GM18511 (cell line): ENCODE data around the gene YJU2.
"Not testable (repeated sequence)": the region's sequence is repeated elsewhere in the genome, so short reads cannot be mapped to it uniquely, and the experiment has no call there.

ENCODE experiments used
- ATAC-seq: cut with Tn5 transposase; IDR thresholded peaks from one replicate; pipeline ENCODE4 v1.9.1; 2021; ENCODE audit warnings: mild to moderate bottlenecking, moderate library complexity; ENCODE audit not compliant: unreplicated experiment

YJU2 gene

GRCh38 chr19:4246767-4247593 lies at the start of gene YJU2:
Gene YJU2 (plus strand): TSS chr19:4247080. CDS start chr19:4247147, 67 bp downstream.
- peak; percentile 87 for ATAC-seq

DNA sequence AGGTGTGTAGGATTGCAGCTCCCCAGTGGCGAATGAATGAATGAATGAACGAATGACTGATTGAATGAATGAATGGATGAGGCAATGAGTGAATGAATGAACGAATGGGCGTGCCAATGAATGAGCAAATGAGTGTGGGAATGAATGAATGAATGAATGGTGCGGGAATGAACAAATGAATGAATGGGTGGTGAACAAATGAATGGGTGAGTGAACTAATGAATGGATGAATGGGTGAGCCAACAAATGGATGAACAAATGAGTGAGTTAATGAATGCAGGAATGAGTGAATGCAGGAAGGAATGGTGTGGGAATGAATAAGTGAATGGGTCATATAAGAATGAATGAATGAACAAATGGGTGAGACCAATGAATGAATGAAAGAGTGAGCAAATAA lies 49.7 kb upstream of the YJU2 start:
- no peak for ATAC-seq

GRCh38 chr19:4197625-4198466 lies 49.0 kb upstream of the YJU2 start:
- ATAC-seq, result no peak

DNA sequence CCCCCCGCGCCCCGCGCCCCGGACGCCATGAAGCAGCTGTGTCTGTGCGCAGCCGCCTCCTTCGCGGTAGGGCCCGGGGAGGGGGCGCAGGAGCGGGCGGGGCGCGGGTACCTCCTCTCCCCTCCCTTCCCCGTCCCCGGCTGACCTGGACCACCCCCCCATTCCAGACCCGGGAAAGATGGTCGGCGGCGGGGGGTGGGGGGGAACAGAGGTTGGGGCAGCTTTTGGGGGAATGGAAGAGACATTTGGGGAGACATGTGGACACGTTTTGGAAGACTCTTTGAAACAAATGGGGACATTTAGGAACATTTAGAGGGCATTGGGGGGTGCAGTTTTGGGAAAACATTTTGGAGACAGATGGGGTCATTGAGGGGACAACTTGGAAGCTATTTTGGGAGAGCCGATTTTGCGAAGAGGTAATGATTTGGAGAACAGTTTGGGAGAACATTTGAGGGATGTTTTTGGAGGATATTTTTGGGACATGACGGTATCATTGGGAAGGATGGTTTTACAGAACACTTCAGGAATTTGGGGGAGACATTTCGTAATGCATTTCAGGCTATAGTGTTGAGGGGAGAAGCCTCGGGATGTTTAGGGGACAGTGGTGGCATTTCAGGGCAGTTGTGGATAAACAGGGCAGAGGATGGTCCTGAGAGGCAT lies 48.3 kb upstream of the YJU2 start:
- no peak for ATAC-seq

GRCh38 chr19:4199699-4200293 lies 47.1 kb upstream of the YJU2 start:
- no peak for ATAC-seq

DNA sequence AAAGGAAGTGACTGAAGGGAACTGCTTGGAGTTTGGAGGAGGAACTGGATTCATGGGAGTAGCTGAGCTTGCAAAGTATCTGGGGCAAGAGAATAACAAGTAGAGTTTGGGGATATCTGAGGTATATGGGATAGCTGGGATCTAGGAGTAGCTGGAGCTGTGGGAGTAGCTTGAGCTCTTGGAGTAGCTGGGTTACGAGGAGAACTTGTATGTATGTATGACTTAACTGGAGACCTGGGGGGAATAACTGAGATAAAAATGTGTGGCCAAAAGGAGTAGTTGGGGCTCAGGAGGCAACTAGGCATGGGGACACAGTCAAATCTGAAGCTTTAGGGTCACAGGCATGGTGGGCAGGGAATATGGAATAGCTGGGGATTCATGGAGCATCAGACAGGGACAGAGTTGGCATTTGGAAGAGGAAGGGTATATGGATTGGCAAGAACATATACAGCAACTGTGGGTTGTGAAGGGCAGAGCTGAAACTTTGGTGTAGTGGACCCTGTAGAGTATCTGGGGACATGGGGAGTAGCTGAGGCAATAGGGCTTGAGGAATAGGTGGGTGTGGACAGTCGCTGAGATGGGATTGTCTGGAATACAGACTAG lies 45.8 kb upstream of the YJU2 start:
- no peak for ATAC-seq

GRCh38 chr19:4201798-4202197 lies 45.1 kb upstream of the YJU2 start:
- ATAC-seq, result no peak

GRCh38 chr19:4206818-4207484 lies 39.9 kb upstream of the YJU2 start:
- no peak for ATAC-seq

DNA sequence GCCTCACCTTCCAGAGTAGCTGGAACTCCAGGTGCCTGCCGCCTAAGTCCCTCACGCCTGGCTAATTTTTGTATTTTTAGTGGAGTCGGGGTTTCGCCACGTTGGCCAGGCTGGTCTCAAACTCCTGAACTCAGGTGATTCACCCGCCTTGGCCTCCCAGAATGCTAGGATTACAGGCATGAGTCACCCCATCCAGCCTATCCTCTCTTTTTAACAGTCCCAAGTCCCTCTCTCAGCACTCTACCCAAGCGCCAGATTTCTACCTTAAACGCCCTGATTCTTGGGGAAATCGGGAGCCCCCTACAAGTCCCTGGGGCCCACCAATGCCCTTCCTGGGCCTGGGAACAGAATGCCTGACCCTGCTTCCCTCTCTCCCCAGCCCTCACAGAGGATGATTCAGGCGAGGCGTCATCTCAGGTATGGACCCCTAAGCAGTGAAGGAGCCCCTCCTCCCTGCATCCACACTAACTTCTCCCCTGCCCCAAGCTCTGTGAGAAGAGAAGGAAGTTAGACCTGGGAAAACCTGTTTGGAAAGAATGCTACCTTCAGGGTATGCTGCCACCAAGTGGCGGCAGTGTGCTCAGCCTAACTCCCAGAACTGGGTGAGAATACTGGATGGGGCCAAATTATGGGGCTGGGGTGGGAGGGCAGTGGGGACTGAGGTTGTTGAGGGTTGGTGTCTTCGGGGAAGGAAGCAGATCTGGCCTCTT lies 38.3 kb upstream of the YJU2 start:
- ATAC-seq, result no peak

DNA sequence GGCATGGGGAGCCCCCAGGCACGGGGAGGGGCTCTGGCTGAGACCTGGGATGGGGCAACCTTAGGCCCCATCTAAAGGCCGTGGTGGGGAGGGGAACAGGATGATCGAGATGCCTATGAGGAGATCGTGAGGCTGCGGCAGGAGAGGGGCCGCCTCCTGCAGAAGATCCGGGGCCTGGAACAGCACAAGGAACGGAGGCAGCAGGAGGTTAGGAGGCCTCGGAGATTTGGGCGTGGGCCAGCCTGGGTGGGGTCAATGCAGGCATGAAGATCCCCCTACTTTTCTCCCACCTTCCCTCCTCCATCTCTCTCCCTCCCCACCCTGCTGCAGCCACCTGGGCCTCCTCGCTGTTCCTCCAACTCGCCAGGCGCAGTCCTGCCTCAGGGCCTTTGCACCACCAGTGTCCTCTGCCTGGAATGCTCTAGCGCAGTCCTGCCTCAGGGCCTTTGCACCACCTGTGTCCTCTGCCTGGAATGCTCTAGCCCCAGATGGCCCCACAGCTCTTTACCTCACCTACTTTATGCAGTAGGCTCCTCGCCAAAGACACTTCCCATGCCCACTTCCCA lies 36.6 kb upstream of the YJU2 start:
- ATAC-seq, result no peak

DNA sequence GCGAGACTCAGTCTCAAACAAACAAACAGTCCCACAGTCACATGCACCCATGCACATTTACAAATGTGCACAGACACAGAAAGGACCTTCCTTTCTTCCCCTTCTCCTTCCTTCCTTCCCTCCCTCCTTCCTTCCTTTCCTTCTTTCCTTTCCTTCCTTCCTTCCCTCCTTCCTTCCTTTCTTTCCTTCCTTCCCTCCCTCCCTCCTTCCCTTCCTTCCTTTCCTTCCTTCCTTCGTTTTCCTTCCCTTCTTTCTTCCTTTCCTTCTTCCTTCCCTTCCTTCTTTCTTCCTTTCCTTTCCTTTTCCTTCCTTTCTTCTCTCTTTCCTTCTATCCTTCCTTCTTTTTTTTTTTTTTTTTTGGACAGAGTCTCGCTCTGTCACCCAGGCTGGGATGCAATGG lies 33.8 kb upstream of the YJU2 start:
- ATAC-seq, result no peak

- no peak for ATAC-seq
Observed at GRCh38 chr19:4215807-4216206, 31.1 kb upstream of the YJU2 start.

DNA sequence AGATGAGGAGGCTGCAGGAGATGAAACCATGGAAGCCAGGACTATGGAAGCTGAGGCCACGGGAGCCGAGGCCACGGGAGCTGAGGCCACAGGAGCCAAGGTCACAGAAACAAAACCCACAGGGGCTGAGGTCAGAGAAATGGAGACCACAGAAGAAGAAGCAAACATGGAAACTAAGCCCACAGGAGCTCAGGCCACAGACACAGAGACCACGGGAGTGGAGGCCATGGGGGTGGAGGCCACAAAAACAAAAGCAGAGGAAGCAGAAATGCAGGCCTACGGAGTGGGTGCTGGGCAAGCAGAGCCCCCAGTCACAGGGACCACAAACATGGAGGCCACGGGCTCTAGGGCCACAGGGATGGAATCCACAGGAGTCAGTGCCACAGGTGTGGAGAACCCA lies 30.0 kb upstream of the YJU2 start:
- no peak for ATAC-seq

- ATAC-seq, result no peak
Observed at GRCh38 chr19:4217429-4218264, 29.2 kb upstream of the YJU2 start.

- ATAC-seq, result not testable (repeated sequence)
Observed at GRCh38 chr19:4218523-4218922, 28.4 kb upstream of the YJU2 start.

GRCh38 chr19:4220188-4220587 lies 26.7 kb upstream of the YJU2 start:
- ATAC-seq, result no peak

DNA sequence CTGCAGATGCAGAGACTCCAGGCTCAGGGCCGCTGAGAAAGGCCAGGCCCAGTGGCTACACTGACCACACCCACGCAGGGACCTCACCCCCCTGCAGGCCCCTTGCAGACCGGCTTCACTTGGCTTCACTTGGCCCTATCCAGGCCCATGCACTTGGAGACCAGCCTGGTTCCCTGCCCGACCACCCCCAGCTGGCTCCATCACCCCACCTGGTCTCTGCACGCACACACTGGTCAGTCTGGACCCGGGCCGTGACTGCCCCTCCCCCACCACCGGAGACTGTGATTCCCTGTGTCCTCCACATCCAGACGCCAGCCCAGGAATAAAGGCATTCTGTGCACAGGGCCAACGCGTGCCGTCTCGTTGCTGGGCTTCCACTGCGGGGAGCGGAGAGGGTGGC lies 22.4 kb upstream of the YJU2 start:
- no peak for ATAC-seq

- no peak for ATAC-seq
Observed at GRCh38 chr19:4225885-4226284, 21.0 kb upstream of the YJU2 start.
